NCI-H2081 (cell line): ENCODE results near the gene OBI1.

Source experiments
- DNase-seq, 2 experiments: peaks; one replicate each; lab custom pipeline; 2025; lab: John Stamatoyannopoulos, UW

The OBI1 gene

GRCh38 chr13:78576261-78576660 is 82.7 kb downstream of the OBI1 start:
- DNase-seq: no peak

GRCh38 chr13:78572459-78572858 is 86.5 kb downstream of the OBI1 start:
- DNase-seq: no peak

- DNase-seq: no peak
Observed at GRCh38 chr13:78569029-78569428, 89.9 kb downstream of the OBI1 start.

- no peak for DNase-seq
Observed at GRCh38 chr13:78566631-78567030, 92.3 kb downstream of the OBI1 start.
